ENCODE data around the gene RASA3.

DNA sequence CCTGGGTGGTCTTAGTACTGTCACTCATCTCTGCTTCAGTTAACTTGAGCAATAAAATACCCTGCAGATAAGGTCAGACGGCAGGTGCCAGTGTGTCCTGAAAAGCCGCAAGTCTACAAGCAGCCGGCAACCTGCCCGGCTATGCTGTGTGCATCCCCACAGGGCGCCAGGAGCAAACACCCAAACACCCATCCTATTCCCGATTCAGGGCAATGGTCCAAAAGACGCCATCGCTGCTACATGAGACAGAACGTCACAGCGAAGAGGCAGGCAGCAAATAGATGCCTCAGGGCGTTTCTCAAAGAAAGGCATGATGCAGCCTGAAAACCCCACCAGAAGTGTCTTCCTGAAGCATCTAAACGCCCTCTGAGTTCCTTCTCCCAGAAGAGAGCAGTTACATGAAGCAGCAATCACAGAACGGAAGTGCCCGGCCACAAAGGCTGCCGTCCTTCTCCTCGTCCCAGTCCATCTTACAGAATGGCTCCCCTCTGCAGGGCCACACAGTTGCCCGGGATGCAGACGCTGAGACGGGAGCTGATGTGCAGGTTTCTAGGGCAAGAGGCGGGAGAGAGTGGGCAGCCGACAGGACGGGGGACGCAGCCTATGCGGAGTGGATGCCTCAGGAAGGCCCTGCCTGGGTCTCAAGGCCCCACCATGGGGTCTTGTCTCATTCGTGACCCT, 35.1 kb downstream of the RASA3 start:
- TF ChIP-seq POLR2A (IDR thresholded peaks at IDR 0.05) = no peak
- TF ChIP-seq, protein P1, sequence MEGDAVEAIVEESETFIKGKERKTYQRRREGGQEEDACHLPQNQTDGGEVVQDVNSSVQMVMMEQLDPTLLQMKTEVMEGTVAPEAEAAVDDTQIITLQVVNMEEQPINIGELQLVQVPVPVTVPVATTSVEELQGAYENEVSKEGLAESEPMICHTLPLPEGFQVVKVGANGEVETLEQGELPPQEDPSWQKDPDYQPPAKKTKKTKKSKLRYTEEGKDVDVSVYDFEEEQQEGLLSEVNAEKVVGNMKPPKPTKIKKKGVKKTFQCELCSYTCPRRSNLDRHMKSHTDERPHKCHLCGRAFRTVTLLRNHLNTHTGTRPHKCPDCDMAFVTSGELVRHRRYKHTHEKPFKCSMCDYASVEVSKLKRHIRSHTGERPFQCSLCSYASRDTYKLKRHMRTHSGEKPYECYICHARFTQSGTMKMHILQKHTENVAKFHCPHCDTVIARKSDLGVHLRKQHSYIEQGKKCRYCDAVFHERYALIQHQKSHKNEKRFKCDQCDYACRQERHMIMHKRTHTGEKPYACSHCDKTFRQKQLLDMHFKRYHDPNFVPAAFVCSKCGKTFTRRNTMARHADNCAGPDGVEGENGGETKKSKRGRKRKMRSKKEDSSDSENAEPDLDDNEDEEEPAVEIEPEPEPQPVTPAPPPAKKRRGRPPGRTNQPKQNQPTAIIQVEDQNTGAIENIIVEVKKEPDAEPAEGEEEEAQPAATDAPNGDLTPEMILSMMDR (IDR thresholded peaks at IDR 0.05) = no peak
